ENCODE results near the gene DPM1. TPM values are rescaled to one million over a fixed set of nuclear protein-coding genes. Genes with fewer than 3 reads are reported as not detected.

DPM1 gene
- total RNA-seq, 1 donor from 2014 or later = 44.9 TPM

GRCh38 chr20:50993876-50994275 lies 35.5 kb upstream of the DPM1 start:
- Histone ChIP-seq H3K4me3 (no peak overlapping the region), H3K27me3 (ENCODE audit: low read depth) (peaks cover 70% of the 10 kb centered on the region), H3K9me3 (replicated peaks) (no peaks in the 10 kb centered on the region), H3K36me3 (no peaks in the 10 kb centered on the region), H3K27ac (replicated peaks) (no peak overlapping the region), H3K4me1 (no peaks in the 10 kb centered on the region)
- TF ChIP-seq CTCF (IDR thresholded peaks at IDR 0.05; ENCODE audit: borderline replicate concordance) = no peak
- DNase-seq = no peak
- intact Hi-C loops (cut with micrococcal nuclease) = no loop called here

GRCh38 chr20:50992733-50993457 lies 34.6 kb upstream of the DPM1 start:
- intact Hi-C loops (cut with micrococcal nuclease) = no loop called here
- H3K4me1 ChIP-seq = no peaks in the 10 kb centered on the region

GRCh38 chr20:50992336-50992732 lies 34.0 kb upstream of the DPM1 start:
- TF ChIP-seq CTCF (IDR thresholded peaks at IDR 0.05; ENCODE audit: borderline replicate concordance) = no peak
- Histone ChIP-seq H3K4me3 (no peak overlapping the region), H3K27ac (replicated peaks) (no peak overlapping the region), H3K27me3 (ENCODE audit: low read depth) (peaks cover 65% of the 10 kb centered on the region), H3K36me3 (no peaks in the 10 kb centered on the region), H3K9me3 (replicated peaks) (no peaks in the 10 kb centered on the region), H3K4me1 (peaks cover 3% of the 10 kb centered on the region)
- intact Hi-C loops (cut with micrococcal nuclease) = no loop called here
- DNase-seq = no peak

More at GRCh38 chr20:50992733-50993457, 34.6 kb upstream of the DPM1 start:
- Histone ChIP-seq H3K36me3 (no peaks in the 10 kb centered on the region), H3K27me3 (ENCODE audit: low read depth) (peaks cover 68% of the 10 kb centered on the region), H3K27ac (replicated peaks) (no peak overlapping the region), H3K4me3 (no peak overlapping the region), H3K9me3 (replicated peaks) (no peaks in the 10 kb centered on the region)
- DNase-seq = no peak
- TF ChIP-seq CTCF (IDR thresholded peaks at IDR 0.05; ENCODE audit: borderline replicate concordance) = peak; percentile 55

- Histone ChIP-seq H3K4me1 (peaks cover 3% of the 10 kb centered on the region), H3K27ac (replicated peaks) (no peak overlapping the region), H3K36me3 (no peaks in the 10 kb centered on the region), H3K9me3 (replicated peaks) (no peaks in the 10 kb centered on the region), H3K4me3 (no peak overlapping the region), H3K27me3 (ENCODE audit: low read depth) (peaks cover 66% of the 10 kb centered on the region)
- intact Hi-C loops (cut with micrococcal nuclease) = no loop called here
- no peak for TF ChIP-seq CTCF (IDR thresholded peaks at IDR 0.05; ENCODE audit: borderline replicate concordance)
- DNase-seq = no peak
These were observed 32.7 kb upstream of the DPM1 start for GRCh38 chr20:50991076-50991475.

- no peaks in the 10 kb centered on the region for H3K9me3 ChIP-seq (replicated peaks)
- intact Hi-C loops (cut with micrococcal nuclease) = no loop called here
- H3K27me3 ChIP-seq (ENCODE audit: low read depth) = peaks cover 89% of the 10 kb centered on the region
- no peak overlapping the region for H3K27ac ChIP-seq (replicated peaks)
- no peak for DNase-seq
- TF ChIP-seq CTCF (IDR thresholded peaks at IDR 0.05; ENCODE audit: borderline replicate concordance) = peak; percentile 90
- no peak overlapping the region for H3K4me3 ChIP-seq
- H3K4me1 ChIP-seq = peaks cover 3% of the 10 kb centered on the region
- H3K36me3 ChIP-seq = no peaks in the 10 kb centered on the region
These were observed 29.3 kb upstream of the DPM1 start for GRCh38 chr20:50987493-50988210.
